HG03571 (cell line): ENCODE results near the gene MYO7B.

ENCODE experiments used
- ATAC-seq: cut with Tn5 transposase; IDR thresholded peaks from one replicate; pipeline ENCODE4 v1.9.1; 2021; ENCODE audit not compliant: unreplicated experiment

MYO7B gene

GRCh38 chr2:127635380-127636237 lies 100.1 kb downstream of the MYO7B start:
- ATAC-seq = no peak

GRCh38 chr2:127636248-127637235 lies 101.1 kb downstream of the MYO7B start:
- ATAC-seq = no peak

GRCh38 chr2:127637236-127637630 lies 101.8 kb downstream of the MYO7B start:
- no peak for ATAC-seq

- no peak for ATAC-seq
These were observed 102.3 kb downstream of the MYO7B start for GRCh38 chr2:127637725-127638252.

- ATAC-seq = no peak
These were observed 103.1 kb downstream of the MYO7B start for GRCh38 chr2:127638361-127639110.

- no peak for ATAC-seq
These were observed 103.6 kb downstream of the MYO7B start for GRCh38 chr2:127639111-127639474.

GRCh38 chr2:127640082-127641072 lies 104.9 kb downstream of the MYO7B start:
- no peak for ATAC-seq

- no peak for ATAC-seq
These were observed 105.7 kb downstream of the MYO7B start for GRCh38 chr2:127641133-127641532.

- ATAC-seq = no peak
These were observed 106.5 kb downstream of the MYO7B start for GRCh38 chr2:127641846-127642507.

GRCh38 chr2:127642706-127643438 lies 107.4 kb downstream of the MYO7B start:
- no peak for ATAC-seq

GRCh38 chr2:127643439-127644065 lies 108.1 kb downstream of the MYO7B start:
- ATAC-seq = no peak

GRCh38 chr2:127644066-127645025 lies 108.9 kb downstream of the MYO7B start:
- ATAC-seq = no peak

GRCh38 chr2:127645026-127645394 lies 109.5 kb downstream of the MYO7B start:
- no peak for ATAC-seq

- no peak for ATAC-seq
These were observed 110.2 kb downstream of the MYO7B start, which contains the start of gene GPR17 for GRCh38 chr2:127645395-127646291. Gene GPR17 (plus strand): TSS chr2:127646153. CDS start chr2:127650736, 4,583 bp downstream.

GRCh38 chr2:127646487-127647241 lies 111.2 kb downstream of the MYO7B start:
- ATAC-seq = no peak
